NCI-H2107 treated with DMSO at 0.1 percent for 48 hours (cell line): ENCODE measurements around the gene PTP4A2.
"Not testable (repeated sequence)": the region's sequence is repeated elsewhere in the genome, so short reads cannot be mapped to it uniquely, and the experiment has no call there.

Experiments used
- DNase-seq: peaks from one replicate; lab custom pipeline; 2025; ENCODE audit not compliant: unreplicated experiment; lab: John Stamatoyannopoulos, UW

PTP4A2 gene

DNA sequence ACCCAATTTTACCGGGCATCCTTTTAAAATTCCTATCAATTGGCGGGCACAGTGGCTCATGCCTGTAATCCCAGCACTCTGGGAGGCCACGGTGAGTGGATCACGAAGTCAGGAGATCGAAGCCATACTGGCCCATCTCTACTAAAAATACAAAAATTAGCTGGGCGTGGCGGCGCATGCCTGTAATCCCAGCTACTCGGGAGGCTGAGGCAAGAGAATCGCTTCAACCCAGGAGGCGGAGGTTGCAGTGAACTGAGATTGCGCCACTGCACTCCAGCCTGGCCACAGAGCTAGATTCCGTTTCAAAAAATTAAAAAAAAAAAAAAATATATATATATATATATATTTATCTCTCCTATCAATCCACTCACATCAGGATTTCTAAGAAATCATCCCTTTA, 12.3 kb downstream of the PTP4A2 start:
- DNase-seq, result not testable (repeated sequence)

DNA sequence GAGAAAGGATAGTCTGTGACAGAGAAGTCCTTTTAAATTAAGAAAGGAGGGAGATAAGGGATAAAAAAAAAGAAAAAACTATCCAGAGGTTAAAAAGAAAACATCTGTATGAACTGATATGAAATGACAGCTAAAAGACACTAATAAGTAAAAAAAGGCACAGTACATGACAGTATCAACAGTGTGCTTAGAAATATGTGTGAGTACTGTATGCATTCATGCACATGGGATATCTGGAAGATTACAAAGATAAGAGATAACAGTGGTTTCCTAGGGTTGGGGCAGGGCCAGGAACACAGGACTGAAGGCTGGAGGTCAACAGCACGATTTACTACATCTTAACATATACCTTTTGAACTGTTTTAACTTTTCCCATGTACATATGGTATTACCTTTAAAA, 13.3 kb downstream of the PTP4A2 start:
- no peak for DNase-seq

DNA sequence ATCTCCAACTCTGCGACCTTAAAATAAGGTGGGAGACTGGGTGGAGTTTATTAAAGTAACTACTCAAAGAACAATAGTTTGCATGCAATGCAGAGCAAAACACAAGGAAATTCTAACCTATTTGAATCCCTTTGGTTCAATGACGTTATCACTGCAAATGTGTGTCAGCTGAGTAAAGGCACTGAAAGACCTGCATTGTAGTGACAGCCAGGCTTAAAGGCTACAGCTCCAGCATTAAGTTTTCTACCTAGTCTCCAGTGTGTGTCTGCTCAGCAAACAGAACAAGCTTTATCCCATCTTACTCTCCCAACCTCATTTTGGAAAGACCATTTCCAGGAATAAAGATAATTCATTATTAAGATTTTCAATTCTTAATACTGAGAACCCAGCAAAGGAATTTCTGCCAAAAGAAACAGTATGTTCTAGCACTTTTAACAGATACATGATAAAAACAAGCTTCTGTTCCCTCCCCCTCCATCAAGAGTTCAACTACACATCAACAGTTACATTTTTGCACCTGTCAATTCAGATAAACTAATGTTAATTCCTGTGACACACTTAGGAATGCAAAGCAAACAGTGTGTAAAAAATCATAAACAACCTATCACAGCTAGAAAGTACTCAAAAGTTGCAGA, 14.2 kb downstream of the PTP4A2 start:
- no peak for DNase-seq

DNA sequence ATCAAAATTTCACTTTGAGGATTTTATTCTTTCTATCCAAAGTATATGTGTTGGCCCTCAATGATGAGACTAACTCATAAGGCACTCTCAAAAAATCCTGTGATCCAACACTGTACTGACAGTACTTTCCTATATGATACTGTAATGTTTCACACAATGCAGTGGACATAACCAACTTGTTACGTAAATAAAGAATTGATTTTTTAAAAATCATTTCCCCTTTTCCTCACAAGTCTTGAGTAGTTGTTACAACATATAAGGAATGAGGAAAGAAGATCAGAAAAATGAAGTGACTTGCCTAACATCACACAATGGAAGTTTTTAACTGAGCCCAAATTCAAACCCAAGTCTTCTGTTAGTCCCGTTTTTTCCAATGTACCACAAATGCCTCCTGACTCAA, 17.2 kb downstream of the PTP4A2 start:
- DNase-seq, result no peak

DNA sequence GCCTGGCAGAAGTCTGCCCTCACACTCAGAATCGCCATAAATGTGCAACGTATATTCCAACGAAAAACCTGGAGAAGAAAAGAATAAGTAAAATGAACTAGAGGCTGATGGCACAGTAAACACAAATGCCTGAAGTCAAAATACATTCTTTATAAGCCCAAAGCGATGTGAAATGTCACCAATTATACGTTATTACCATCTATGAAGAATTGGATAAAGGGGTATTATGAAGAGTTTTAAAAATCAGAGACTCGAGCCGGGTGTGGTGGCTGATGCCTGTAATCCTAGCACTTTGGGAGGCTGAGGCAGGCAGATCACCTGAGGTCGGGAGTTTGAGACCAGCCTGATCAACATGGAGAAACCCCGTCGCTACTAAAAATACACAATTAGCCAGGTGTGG, 18.6 kb downstream of the PTP4A2 start:
- no peak for DNase-seq

DNA sequence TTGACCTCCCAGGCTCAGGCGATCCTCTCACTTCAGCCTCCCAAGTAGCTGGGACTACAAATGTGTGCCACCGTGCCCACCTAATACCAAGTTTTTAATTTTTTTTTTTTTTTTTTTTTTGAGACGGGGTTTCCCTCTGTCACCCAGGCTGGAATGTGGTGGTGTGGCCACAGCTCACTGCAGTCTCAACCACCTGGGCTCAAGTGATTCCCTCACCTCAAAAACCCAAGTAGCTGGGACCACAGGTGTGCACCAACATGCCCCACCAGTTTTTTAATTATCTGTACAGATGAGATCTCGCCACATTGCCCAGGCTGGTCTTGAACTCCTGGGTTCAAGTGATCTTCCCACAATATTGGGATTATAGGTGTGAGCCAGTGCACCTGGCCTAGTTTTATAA, 22.7 kb downstream of the PTP4A2 start:
- no peak for DNase-seq

DNA sequence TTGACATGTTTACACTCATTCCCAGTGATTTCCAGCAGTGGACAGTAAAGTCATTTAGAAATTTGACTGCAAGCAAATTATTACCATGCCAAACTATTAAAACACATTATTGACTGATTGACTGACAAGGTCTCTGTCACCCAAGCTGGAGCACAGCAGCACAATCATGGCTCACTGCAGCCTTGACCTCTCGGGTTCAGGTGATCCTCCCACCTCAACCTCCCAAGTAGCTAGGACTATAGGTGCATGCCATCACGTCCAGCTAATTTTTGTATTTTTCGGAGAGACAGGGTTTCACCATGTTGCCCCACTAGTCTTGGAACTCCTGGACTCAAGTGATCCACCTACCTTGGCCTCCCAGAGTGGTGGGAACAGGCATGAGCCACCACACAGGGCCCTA, 24.2 kb downstream of the PTP4A2 start:
- DNase-seq, result no peak

DNA sequence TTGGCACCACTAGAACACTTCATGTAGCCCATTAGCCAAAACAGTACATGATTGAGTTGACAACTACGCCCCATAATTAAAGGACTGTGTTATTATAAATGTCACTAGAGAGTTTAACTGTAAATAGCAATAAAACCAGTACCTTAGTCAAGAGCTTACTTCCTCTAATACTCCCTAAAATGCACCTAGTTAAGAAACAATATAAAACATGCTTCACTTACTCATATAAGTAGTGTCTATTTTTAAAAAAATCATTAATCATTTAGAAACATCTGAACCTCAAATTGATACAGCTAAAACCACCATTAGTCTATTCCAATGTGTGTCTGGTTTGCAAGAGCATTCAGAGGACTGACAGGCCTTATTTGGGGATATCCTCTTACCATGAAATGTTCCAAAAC, 25.3 kb downstream of the PTP4A2 start:
- DNase-seq, result peak; percentile 48

DNA sequence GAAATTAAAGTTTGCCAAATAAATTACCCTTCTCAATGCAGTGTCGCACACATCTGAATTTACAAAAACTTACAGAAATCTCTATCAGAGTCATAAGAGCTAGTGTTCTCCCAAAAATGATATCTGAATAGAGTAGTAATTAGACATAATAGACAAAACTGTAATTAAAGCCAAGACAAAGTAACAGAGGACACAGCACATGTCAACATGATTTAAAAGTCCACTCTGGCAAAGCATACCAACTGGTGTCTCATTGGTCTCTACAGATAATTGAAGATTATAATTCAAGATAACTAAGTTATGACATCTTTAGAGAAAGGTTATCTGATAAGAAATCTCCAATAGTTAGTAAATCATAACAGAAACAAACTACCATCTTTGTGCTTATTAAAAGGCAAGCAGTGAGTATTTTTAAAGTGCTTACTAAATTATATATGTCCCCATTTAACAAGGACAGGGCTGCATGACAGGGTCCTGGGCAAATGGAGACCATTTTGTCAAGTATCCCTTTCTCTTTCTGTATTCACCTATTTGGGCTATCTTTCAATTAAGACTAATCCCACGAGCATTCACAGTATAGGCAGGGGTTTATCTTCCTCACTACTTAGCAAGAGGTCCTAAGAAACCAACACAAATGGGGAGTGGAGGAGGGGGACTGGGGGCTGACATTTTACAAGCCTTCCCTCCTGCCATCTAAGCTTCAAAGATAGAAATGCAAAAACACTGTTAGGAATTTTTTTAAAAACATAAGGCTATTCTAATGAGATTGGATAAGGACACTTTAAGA, 26.0 kb downstream of the PTP4A2 start:
- DNase-seq, result no peak

DNA sequence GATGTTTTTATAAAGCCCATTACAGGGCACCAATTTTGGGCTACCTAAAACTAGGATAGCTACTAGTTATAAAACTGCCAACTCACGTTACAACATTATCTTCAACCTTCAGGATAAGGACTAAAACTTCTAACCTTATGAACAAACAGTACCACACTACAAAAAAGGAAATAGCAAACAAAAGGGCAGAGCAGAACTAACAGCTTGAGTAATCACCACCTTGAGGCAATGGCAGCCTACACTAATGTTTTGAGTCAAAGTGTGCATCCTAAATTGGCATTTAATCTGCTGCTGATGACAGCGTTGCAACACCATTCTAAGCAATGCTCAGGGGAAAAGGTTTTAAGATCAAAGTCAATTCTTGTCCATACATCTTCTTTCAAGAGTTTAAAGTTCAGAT, 27.2 kb downstream of the PTP4A2 start:
- no peak for DNase-seq

DNA sequence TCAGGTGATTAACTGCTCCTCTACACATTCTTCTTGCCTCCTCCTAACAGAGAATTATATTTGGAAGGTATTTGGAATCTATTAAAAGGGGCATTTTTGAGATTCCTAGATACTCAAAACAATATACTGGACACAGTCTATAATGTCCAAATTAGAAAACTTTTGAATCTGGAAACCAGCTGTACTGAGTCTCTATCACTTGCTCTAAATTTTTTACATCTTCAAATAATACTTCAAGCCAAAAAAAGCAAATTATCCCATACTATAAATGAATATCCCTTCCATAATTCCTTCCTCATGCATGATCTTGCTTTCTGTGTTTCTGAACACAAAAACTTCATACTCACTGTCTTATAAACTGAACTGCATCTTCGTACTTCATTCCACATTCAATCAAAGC, 28.5 kb downstream of the PTP4A2 start:
- DNase-seq, result no peak

DNA sequence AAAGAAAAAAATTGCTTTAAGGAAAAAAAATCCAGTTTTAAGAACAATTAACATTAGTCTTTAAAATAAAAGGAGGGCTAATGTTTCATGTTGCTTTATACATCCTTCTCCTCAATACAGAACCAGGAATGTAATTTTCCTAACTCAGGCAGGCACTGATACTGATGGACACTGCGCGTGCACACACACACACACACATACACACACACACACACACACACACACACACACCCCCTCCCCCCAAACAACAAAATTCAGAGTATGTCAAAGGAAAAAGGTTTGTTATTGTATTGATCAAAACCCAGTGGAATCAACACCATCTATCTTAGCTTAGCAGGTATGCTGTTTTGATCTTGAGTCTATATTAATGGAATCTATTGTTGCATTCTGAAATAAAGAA, 31.6 kb downstream of the PTP4A2 start:
- DNase-seq, result no peak

DNA sequence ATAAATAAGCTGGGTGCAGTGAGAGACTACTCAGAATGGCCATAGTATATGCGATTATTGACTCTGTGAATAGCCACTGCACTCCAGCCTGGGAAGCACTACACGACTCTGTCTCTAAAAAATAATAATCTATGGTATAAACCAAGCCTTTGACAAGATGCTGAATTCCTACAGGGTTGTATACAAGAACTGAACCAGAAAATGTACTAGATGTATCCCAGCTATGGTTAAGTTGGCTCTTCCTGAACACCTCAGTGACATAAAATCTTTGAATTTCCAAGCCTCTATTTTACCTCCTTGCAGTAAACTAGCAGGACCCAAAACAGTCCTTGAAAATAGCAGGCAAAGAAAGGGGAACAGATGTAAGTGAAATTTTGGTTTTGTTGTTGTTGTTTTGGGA, 32.5 kb downstream of the PTP4A2 start:
- DNase-seq, result no peak

DNA sequence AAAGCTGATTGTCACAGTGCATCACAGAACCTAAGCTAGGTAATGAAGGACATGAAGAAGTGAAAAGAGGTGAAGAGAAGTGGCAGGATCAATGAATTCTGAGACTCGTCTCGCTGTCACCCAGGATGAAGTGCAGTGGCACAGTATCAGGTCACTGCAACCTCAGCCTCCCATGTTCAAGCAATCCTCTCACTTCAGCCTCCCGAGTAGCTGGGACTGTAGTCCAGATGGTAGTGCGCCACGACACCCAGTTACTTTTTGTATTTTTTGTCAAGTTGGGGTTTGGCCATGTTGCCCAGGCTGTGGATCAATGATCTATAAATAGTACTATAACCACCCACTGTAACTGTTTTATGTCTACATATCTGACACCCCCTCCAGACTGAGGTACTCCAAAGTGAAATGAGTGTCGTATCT, 33.1 kb downstream of the PTP4A2 start:
- no peak for DNase-seq

DNA sequence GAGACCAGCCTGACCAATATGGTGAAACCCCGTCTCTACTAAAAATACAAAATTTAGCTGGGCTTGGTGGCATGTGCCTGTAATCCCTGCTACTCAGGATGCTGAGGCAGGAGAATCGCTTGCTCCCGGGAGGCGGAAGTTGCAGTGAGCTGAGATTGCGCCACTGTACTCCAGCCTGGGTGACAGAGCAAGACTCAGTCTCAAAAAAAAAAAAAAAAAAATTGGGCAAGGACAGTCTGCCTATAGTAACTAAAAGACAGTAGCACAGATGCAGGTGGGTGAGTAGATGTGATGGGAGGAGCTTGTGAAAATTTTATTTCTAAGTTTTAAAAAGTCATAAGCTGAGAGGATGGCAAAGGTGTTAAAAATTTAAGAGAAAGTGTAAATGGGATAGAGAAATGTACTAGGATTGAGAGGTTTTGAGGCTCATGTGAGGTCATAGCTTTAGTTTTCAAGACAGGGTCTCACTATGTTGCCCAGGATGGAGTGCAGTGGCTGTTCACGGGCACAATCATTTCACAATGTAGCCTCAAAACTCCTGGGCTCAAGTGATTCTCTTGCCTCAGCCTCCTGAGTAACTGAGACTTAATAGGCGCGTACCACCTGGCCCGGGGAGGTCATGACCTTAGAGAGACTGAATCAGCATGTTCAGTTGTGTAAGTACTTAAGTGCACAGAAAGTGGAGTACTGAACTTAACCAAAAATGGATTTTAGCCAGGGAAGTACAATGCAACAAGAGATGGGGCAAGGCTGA, 33.7 kb downstream of the PTP4A2 start:
- DNase-seq, result no peak

DNA sequence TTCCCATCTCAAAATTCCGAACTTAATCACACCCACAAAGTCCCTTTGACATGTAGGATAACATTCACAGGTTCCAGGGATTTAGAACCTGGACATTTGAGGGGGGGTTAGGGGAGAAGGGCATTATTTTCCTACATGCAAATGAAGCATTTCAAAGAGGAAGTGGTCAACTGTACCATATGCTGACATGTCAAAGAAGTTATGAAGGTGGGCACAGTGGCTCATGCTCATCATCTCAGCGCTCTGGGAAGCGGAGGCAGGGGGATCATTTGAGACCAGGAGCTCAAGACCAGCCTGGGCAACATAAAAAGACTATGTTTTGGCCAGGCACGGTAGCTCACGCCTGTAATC, 35.7 kb downstream of the PTP4A2 start:
- no peak for DNase-seq

DNA sequence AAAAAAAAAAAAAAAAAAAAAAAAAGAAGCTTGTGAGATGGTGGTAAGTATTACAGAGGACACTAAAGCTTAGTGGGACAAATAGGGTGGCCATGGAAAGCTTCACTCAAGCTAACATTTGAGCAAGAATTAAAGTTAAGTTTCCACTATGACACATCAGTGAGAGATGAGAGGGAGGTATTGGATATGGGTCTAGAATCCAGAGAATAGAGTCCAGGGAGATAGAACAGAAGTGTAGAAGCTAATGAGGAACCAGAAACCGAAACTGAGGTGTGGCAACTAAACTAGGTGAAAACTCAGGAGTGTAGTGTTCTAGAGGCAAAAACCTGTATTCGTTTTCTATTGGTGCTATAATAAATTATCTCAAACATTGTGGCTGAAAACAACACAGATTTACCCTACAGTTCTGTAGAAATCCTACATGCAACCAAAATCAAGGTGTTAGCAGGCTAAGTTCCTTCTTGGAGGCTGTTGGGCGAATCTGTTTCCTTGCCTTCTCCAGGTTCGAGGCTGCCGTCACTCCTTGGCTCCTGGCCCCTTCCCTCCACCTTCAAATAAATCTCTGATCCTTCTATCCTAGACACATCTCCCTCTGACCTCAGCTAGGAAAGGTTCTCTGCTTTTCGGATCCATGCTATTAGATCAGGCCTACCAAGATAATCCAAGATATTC, 36.2 kb downstream of the PTP4A2 start:
- DNase-seq, result no peak

DNA sequence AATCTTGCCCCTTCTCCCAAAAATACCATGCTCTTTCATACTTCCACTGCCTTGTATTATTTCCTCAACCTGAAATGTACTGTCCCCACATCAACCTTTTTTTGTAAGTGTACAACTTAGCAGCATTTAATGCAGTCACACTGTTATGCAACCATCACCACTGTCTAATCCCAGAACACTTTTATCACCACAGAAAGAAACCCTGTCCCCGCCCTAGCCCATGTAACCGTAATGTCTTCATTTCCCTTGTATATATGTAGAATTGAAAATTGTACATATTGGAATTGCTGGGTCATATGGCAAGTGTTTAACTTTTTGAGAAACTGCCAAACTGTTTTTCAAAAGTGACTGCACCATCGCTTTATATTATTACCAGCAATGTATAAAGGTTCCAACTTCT, 37.4 kb downstream of the PTP4A2 start:
- no peak for DNase-seq

DNA sequence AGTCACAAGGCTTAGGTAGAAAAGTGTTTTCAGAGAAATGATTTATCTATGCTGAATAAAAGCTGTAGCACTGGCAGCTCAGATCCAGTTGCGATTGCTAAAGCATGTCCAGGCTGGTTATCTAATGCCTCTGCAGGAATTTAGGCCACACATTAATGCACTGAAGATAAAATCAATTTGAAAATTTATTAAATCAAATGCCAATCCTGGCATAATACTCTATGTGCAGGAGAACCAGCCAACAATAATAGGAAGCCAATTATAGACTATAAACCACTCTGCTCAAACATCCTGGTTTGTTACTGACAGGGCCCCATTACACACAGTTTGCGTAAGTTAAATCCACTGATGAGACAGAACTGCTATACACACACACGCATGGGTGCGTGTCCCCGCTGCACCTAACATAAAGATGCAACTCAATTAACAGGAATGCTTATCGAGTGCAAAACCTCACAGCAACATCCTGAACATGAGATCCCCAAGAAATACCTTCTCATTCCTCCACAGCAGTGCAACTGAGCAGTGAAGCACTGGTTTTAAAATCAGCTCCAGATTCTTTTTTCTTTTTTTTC, 40.6 kb downstream of the PTP4A2 start:
- DNase-seq, result no peak

DNA sequence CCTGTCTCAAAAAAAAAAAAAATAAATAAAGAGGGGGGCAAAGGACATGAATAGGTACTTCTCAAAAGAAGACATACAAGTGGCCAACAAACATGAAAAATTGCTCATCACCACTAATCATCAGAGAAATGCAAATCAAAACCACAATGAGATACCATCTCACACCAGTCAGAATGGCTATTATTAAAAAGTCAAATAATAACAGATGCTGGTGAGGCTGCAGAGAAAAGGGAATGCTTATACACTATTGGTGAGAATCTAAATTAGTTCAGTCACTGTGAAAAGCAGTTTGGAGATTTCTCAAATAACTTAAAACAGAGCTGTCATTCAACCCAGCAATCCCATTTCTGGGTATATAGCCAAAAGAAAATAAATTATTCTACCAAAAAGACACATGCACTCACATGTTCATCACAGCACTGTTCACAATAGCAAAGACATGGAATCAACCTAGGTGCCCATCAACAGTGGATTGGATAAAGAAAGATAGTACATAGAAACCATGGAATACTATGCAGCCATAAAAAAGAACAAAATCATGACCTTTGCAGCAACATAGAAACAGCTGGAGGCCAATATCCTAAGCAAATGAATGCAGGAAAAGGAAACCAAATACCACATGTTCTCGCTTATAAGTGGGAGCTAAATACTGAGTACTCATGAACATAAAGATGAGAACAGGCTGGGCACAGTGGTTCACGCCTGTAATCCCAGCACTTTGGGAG, 42.5 kb downstream of the PTP4A2 start:
- DNase-seq, result not testable (repeated sequence)

DNA sequence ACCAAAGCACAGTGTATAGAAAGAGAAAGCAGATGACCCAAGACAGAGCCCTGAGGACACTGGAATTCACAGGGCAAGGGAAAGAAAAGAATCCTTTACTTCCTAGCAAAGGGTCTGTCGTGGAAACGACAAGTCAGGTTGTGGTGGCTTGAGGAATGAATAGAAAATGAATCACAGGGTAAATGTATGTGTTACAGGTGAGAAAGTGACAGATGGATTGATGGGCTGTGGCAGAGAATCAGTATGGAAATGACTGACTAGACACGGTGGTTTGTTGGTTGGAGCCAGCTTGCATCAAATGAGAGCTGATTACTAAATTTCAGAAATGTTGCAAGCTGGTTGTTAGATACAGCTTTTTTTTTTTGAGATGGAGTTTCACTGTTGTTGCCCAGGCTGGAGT, 46.9 kb downstream of the PTP4A2 start:
- no peak for DNase-seq
